ENCODE measurements around the gene PARD3B. TPM values are rescaled to one million over a fixed set of nuclear protein-coding genes. Genes with fewer than 3 reads are reported as not detected.

Gene PARD3B
- total and polyA plus RNA-seq, 2 of the 4 experiments (the other 2 are of a cell fraction), result 3.3 to 15.6 TPM

- Histone ChIP-seq H3K27me3 (ENCODE audit: control insufficient read depth, insufficient read depth, low read length) (no peaks in the 10 kb centered on the region), H3K27ac (ENCODE audit: insufficient read depth, low read length) (no peak overlapping the region), H4K20me1 (ENCODE audit: insufficient read depth, low read length) (no peaks in the 10 kb centered on the region), H2BK15ac (ENCODE audit: low read depth, low read length) (no peak overlapping the region), H3K56ac (ENCODE audit: extremely low read depth, insufficient read depth, low read length) (no peak overlapping the region), H3K4ac (ENCODE audit: low read depth, low read length) (no peak overlapping the region), H2BK5ac (ENCODE audit: low read depth, low read length, poor library complexity, severe bottlenecking) (no peak overlapping the region), H4K5ac (ENCODE audit: low read depth, low read length) (no peak overlapping the region), H2BK120ac (ENCODE audit: low read depth, low read length) (no peak overlapping the region), H3K9me1 (ENCODE audit: insufficient read depth, low read length) (no peaks in the 10 kb centered on the region), H2AK9ac (replicated peaks; ENCODE audit: low read depth, low read length, poor library complexity) (no peak overlapping the region), H3K9ac (ENCODE audit: low read depth, low read length) (no peak overlapping the region), H4K91ac (ENCODE audit: insufficient read depth, low read depth, low read length) (no peak overlapping the region), H3K14ac (replicated peaks; ENCODE audit: low read depth, low read length) (no peak overlapping the region), H2AK5ac (ENCODE audit: low read depth, low read length) (no peak overlapping the region), H4K8ac (ENCODE audit: low read depth in 2 of 2, low read length in 2 of 2) (no peak overlapping the region), H2AFZ (replicated peaks; ENCODE audit: low read length, poor library complexity) (no peak overlapping the region), H3K36me3 (ENCODE audit: control insufficient read depth, insufficient read depth, low read length) (no peaks in the 10 kb centered on the region), H2BK20ac (ENCODE audit: low read depth, low read length) (no peak overlapping the region), H3K23ac (ENCODE audit: low read depth, low read length) (no peak overlapping the region), H3K4me1 (ENCODE audit: control insufficient read depth, insufficient read depth, low read length) (no peaks in the 10 kb centered on the region), H3K18ac (ENCODE audit: low read depth, low read length) (no peak overlapping the region), H3K4me3 (ENCODE audit: insufficient read depth, low read depth, low read length) (no peak overlapping the region), H3K79me1 (ENCODE audit: low read depth in 1 of 2, low read length in 2 of 2) (no peaks in the 10 kb centered on the region), H3K4me2 (ENCODE audit: low read depth, low read length) (no peak overlapping the region), H3K9me3 (ENCODE audit: control insufficient read depth, insufficient read depth, low read length) (no peaks in the 10 kb centered on the region)
- 100% methylated on average over 1 of the region's 4 CpGs; no CpG with 5 or more reads in 1 of the 2 experiments for WGBS, 2 experiments (ENCODE audit: extremely low coverage in 2 of 2, insufficient read length in 1 of 2)
- ChIA-PET CTCF (no interaction called here), POLR2A (ENCODE audit: unreplicated experiment) (no interaction called here)
- TF ChIP-seq NFE2L2 (IDR thresholded peaks at IDR 0.05; ENCODE audit: low read depth, low read length), result no peak
- no peak for TF ChIP-seq USF2 (IDR thresholded peaks at IDR 0.05; ENCODE audit: low read depth, low read length)
- TF ChIP-seq MAZ (IDR thresholded peaks at IDR 0.05; ENCODE audit: borderline replicate concordance, low read depth, low read length), result no peak
- no peak for TF ChIP-seq POLR2A (IDR thresholded peaks at IDR 0.05; ENCODE audit: low read depth, low read length)
- no peak for DNase-seq
- no TSS peak for BruUV-seq (replicated peaks)
- in situ Hi-C loops (cut with MboI; ENCODE audit: low sequenced_read_pairs) (no loop called here), intact Hi-C loops (cut with micrococcal nuclease) (no loop called here), dilution Hi-C loops (cut with HindIII; ENCODE audit: low sequenced_read_pairs, unreplicated experiment) (no loop called here)
- no peak for ATAC-seq (ENCODE audit: low read depth)
These were observed 906.7 kb downstream of the PARD3B start for GRCh38 chr2:205451901-205452512.
